Measurements from ENCODE around the gene DIO3. TPM values are rescaled to one million over a fixed set of nuclear protein-coding genes. Genes with fewer than 3 reads are reported as not detected.

The DIO3 gene
- total RNA-seq, 1 donor from 2014 or later, result 16.1 TPM

DNA sequence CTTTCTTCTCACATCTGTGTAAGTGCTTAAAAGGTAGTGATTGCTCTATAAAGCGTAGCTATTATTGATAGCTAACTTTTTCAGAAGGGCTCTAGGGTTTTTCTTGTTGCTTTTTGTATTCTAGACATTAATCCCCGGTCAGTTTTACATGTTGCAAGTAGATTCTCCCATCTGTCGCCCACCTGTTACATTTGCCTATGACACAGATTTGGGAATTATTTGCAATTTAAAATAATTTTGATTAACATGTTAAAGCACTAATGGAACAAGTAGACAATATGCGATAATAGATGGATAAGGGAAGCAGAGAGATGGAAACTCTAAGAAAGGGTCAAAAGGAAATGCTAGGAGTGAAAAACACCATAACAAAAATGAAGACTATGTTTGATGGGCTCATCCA, 44.5 kb downstream of the DIO3 start:
- Mint-ChIP-seq H3K27ac (no peak overlapping the region), H3K4me1 (ENCODE audit: unreplicated experiment) (no peaks in the 10 kb centered on the region), H3K36me3 (no peaks in the 10 kb centered on the region), H3K27me3 (peaks cover 46% of the 10 kb centered on the region), H3K4me3 (no peak overlapping the region), H3K9me3 (no peaks in the 10 kb centered on the region)
- TF ChIP-seq, protein P1, sequence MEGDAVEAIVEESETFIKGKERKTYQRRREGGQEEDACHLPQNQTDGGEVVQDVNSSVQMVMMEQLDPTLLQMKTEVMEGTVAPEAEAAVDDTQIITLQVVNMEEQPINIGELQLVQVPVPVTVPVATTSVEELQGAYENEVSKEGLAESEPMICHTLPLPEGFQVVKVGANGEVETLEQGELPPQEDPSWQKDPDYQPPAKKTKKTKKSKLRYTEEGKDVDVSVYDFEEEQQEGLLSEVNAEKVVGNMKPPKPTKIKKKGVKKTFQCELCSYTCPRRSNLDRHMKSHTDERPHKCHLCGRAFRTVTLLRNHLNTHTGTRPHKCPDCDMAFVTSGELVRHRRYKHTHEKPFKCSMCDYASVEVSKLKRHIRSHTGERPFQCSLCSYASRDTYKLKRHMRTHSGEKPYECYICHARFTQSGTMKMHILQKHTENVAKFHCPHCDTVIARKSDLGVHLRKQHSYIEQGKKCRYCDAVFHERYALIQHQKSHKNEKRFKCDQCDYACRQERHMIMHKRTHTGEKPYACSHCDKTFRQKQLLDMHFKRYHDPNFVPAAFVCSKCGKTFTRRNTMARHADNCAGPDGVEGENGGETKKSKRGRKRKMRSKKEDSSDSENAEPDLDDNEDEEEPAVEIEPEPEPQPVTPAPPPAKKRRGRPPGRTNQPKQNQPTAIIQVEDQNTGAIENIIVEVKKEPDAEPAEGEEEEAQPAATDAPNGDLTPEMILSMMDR (conservative IDR thresholded peaks at IDR 0.05), result no peak
- DNase-seq (ENCODE audit: extremely low spot score, unreplicated experiment), result no peak

Other genes starting within 250 kb of the DIO3 start
- 99.8 TPM in 2 replicates for gene PPP2R5C, start 200.2 kb downstream of the DIO3 start, total RNA-seq (ENCODE audit: low replicate concordance)